ENCODE measurements around the gene GPAT3. TPM values are rescaled to one million over a fixed set of nuclear protein-coding genes. Genes with fewer than 3 reads are reported as not detected.

Gene GPAT3
- total RNA-seq, 4 donors from 2014 or later, result 3.8 to 8.1 (median 4.7) TPM

- peak; percentile 83 to 87 (median 84) for TF ChIP-seq CTCF (IDR thresholded peaks at IDR 0.05)
- TF ChIP-seq POLR2A (IDR thresholded peaks at IDR 0.05), result no peak
- Histone ChIP-seq H3K27ac (no peak overlapping the region), H3K4me3 (no peak overlapping the region), H3K36me3 (no peaks in the 10 kb centered on the region), H3K9me3 (no peaks in the 10 kb centered on the region), H3K4me1 (no peaks in the 10 kb centered on the region), H3K27me3 (no peaks in the 10 kb centered on the region)
- intact Hi-C loops (cut with DNase I; ENCODE audit: low total_unique reads), result no loop called here
- peak; percentile 23 to 71 for DNase-seq
Observed at GRCh38 chr4:83639849-83640493, 104.1 kb downstream of the GPAT3 start.

GRCh38 chr4:83643036-83643435 lies 107.1 kb downstream of the GPAT3 start:
- intact Hi-C loops (cut with DNase I; ENCODE audit: low total_unique reads), result no loop called here
- TF ChIP-seq POLR2A (IDR thresholded peaks at IDR 0.05) (no peak), CTCF (IDR thresholded peaks at IDR 0.05) (no peak)
- Histone ChIP-seq H3K27me3 (no peaks in the 10 kb centered on the region), H3K4me3 (no peak overlapping the region), H3K9me3 (no peaks in the 10 kb centered on the region), H3K4me1 (no peaks in the 10 kb centered on the region), H3K27ac (no peak overlapping the region), H3K36me3 (no peaks in the 10 kb centered on the region)
- no peak for DNase-seq

GRCh38 chr4:83644677-83645659 lies 109.1 kb downstream of the GPAT3 start:
- H3K27ac ChIP-seq, result no peak overlapping the region
- H3K9me3 ChIP-seq, result no peaks in the 10 kb centered on the region
- peak in 1 of 2 donors; percentile 21 for DNase-seq
- intact Hi-C loops (cut with DNase I; ENCODE audit: low total_unique reads), result no loop called here
- H3K36me3 ChIP-seq, result no peaks in the 10 kb centered on the region
- H3K4me1 ChIP-seq, result no peaks in the 10 kb centered on the region
- TF ChIP-seq CTCF (IDR thresholded peaks at IDR 0.05) (peak; percentile 70 to 83 (median 79)), POLR2A (IDR thresholded peaks at IDR 0.05) (no peak)
- H3K27me3 ChIP-seq, result no peaks in the 10 kb centered on the region
- H3K4me3 ChIP-seq, result no peak overlapping the region

- Histone ChIP-seq H3K4me3 (no peak overlapping the region), H3K9me3 (no peaks in the 10 kb centered on the region), H3K36me3 (no peaks in the 10 kb centered on the region), H3K27ac (no peak overlapping the region), H3K27me3 (no peaks in the 10 kb centered on the region), H3K4me1 (no peaks in the 10 kb centered on the region)
- intact Hi-C loops (cut with DNase I; ENCODE audit: low total_unique reads), result no loop called here
- no peak for DNase-seq
- TF ChIP-seq POLR2A (IDR thresholded peaks at IDR 0.05) (no peak), CTCF (IDR thresholded peaks at IDR 0.05) (no peak)
Observed at GRCh38 chr4:83646538-83647239, 110.8 kb downstream of the GPAT3 start.

All from uterus (tissue), 4 donors.